ENCODE data around the gene L2HGDH. TPM values are rescaled to one million over a fixed set of nuclear protein-coding genes. Genes with fewer than 3 reads are reported as not detected.

Gene L2HGDH
- total RNA-seq, 4 donors from 2014 or later, result 0.80 to 73.3 (median 8.3) TPM

GRCh38 chr14:50215416-50215815, 96.6 kb downstream of the L2HGDH start:
- Histone ChIP-seq H3K27ac (no peak overlapping the region), H3K4me3 (no peak overlapping the region), H3K4me1 (peaks cover 0 to 31% (median 14%) of the 10 kb centered on the region in 4 donors), H3K36me3 (no peaks in the 10 kb centered on the region), H3K9me3 (no peaks in the 10 kb centered on the region), H3K27me3 (no peaks in the 10 kb centered on the region)
- intact Hi-C loops (cut with DNase I; ENCODE audit: low total_unique reads), result no loop called here
- in situ Hi-C loops (cut with MboI; ENCODE audit: low pct_ligation_motif_present in 1 of 4, low pct_unique_long_range_greater_than_20kb in 1 of 4, low sequenced_read_pairs in 3 of 4), result no loop called here
- no peak for TF ChIP-seq EP300 (IDR thresholded peaks at IDR 0.05; ENCODE audit: low read depth)
- TF ChIP-seq POLR2A (IDR thresholded peaks at IDR 0.05), result no peak
- no peak for TF ChIP-seq CTCF (IDR thresholded peaks at IDR 0.05)
- 50 to 78% methylated on average over 1 to 2 of the region's 2 CpGs for WGBS, 2 donors (ENCODE audit: low coverage in 1 of 2)
- no peak for DNase-seq

GRCh38 chr14:50213795-50214194, 98.2 kb downstream of the L2HGDH start:
- WGBS, 2 donors (ENCODE audit: low coverage in 1 of 2), result 72 to 79% methylated on average over 2 of the region's 2 CpGs
- no peaks in the 10 kb centered on the region for H3K9me3 ChIP-seq
- DNase-seq, result no peak
- no peak overlapping the region for H3K27ac ChIP-seq
- no peak for TF ChIP-seq POLR2AphosphoS5 (IDR thresholded peaks at IDR 0.05)
- no peak for TF ChIP-seq POLR2A (IDR thresholded peaks at IDR 0.05)
- no peak for TF ChIP-seq EP300 (IDR thresholded peaks at IDR 0.05; ENCODE audit: low read depth)
- TF ChIP-seq CTCF (IDR thresholded peaks at IDR 0.05), result no peak
- no peaks in the 10 kb centered on the region for H3K27me3 ChIP-seq
- peaks cover 0 to 31% (median 11%) of the 10 kb centered on the region in 4 donors for H3K4me1 ChIP-seq
- in situ Hi-C loops (cut with MboI; ENCODE audit: low pct_ligation_motif_present in 1 of 4, low pct_unique_long_range_greater_than_20kb in 1 of 4, low sequenced_read_pairs in 3 of 4) (no loop called here), intact Hi-C loops (cut with DNase I; ENCODE audit: low total_unique reads) (no loop called here)
- H3K36me3 ChIP-seq, result no peaks in the 10 kb centered on the region
- no peak overlapping the region for H3K4me3 ChIP-seq

- intact Hi-C loops (cut with DNase I; ENCODE audit: low total_unique reads) (no loop called here), in situ Hi-C loops (cut with MboI; ENCODE audit: low pct_ligation_motif_present in 1 of 4, low pct_unique_long_range_greater_than_20kb in 1 of 4, low sequenced_read_pairs in 3 of 4) (no loop called here)
- no peak overlapping the region for H3K27ac ChIP-seq
- H3K36me3 ChIP-seq, result no peaks in the 10 kb centered on the region
- H3K9me3 ChIP-seq, result no peaks in the 10 kb centered on the region
- no peak for DNase-seq
- H3K27me3 ChIP-seq, result no peaks in the 10 kb centered on the region
- peaks cover 0 to 31% (median 10%) of the 10 kb centered on the region in 4 donors for H3K4me1 ChIP-seq
- TF ChIP-seq POLR2A (IDR thresholded peaks at IDR 0.05) (no peak), POLR2AphosphoS5 (IDR thresholded peaks at IDR 0.05) (no peak), CTCF (IDR thresholded peaks at IDR 0.05) (no peak), EP300 (IDR thresholded peaks at IDR 0.05; ENCODE audit: low read depth) (no peak)
- WGBS, 2 donors (ENCODE audit: low coverage in 1 of 2), result 56 to 63% methylated on average over 3 of the region's 3 CpGs
- H3K4me3 ChIP-seq, result no peak overlapping the region
Observed at GRCh38 chr14:50212726-50213125, 99.3 kb downstream of the L2HGDH start.

GRCh38 chr14:50210074-50210473, 102.0 kb downstream of the L2HGDH start:
- intact Hi-C loops (cut with DNase I; ENCODE audit: low total_unique reads), result no loop called here
- Histone ChIP-seq H3K27ac (no peak overlapping the region), H3K27me3 (no peaks in the 10 kb centered on the region), H3K4me1 (peaks cover 0 to 21% (median 10%) of the 10 kb centered on the region in 4 donors), H3K36me3 (no peaks in the 10 kb centered on the region), H3K9me3 (no peaks in the 10 kb centered on the region), H3K4me3 (no peak overlapping the region)
- TF ChIP-seq POLR2AphosphoS5 (IDR thresholded peaks at IDR 0.05), result no peak
- TF ChIP-seq EP300 (IDR thresholded peaks at IDR 0.05; ENCODE audit: low read depth), result no peak
- no peak for TF ChIP-seq POLR2A (IDR thresholded peaks at IDR 0.05)
- no peak for TF ChIP-seq CTCF (IDR thresholded peaks at IDR 0.05)
- DNase-seq, result no peak
- in situ Hi-C loops (cut with MboI; ENCODE audit: low pct_ligation_motif_present in 1 of 4, low pct_unique_long_range_greater_than_20kb in 1 of 4, low sequenced_read_pairs in 3 of 4), result no loop called here
- WGBS, 2 donors (ENCODE audit: low coverage in 1 of 2), result 75 to 78% methylated on average over 1 of the region's 1 CpG
